Ovary (tissue), 9 donors: ENCODE measurements around the gene PGPEP1. TPM values are rescaled to one million over a fixed set of nuclear protein-coding genes. Genes with fewer than 3 reads are reported as not detected.

ENCODE experiments used
- DNase-seq, 5 donors: peaks; one replicate each; pipeline ENCODE4 v3.0.0-alpha.2; 2019 to 2020
- H3K27ac ChIP-seq, 2 donors: fragments of 200-600 bp; one replicate each; pipeline versions ENCODE4 v1.5.1 to v1.8.0; 2019 to 2022
- H3K27me3 ChIP-seq: fragments of 200-600 bp; one replicate; pipeline ENCODE4 v1.8.0; 2022
- H3K36me3 ChIP-seq: fragments of 200-600 bp; sonication (generic); one replicate; pipeline ENCODE4 v1.5.1; 2019
- H3K4me1 ChIP-seq: one replicate; pipeline ENCODE4 v1.8.1; 2013; ENCODE audit warnings: mild to moderate bottlenecking, moderate library complexity; ENCODE audit not compliant: insufficient read depth
- H3K4me3 ChIP-seq: fragments of 200-600 bp; sonication (generic); one replicate; pipeline ENCODE4 v1.5.1; 2017
- H3K9me3 ChIP-seq, 2 donors: fragments of 200-600 bp in 1 of 2; sonication (generic) in 1 of 2; one replicate each; pipeline versions ENCODE4 v1.5.1 to v1.8.1; 2013 to 2019; ENCODE audit warnings: mild to moderate bottlenecking in 1 of 2, moderate library complexity in 1 of 2
- EP300 ChIP-seq: sonication (generic); formaldehyde crosslinking; IDR thresholded peaks from one replicate; pipeline ENCODE4 v1.6.1; 2017; ENCODE audit warnings: antibody characterized with exemption
- POLR2A ChIP-seq: fragments of 450-650 bp; IDR thresholded peaks from one replicate; pipeline ENCODE4 v1.6.1; 2017; ENCODE audit warnings: antibody characterized with exemption, mild to moderate bottlenecking, moderate library complexity
- WGBS, 3 donors: extraction: QIAGEN DNeasy Blood & Tissue Kit in 1 of 3; methylation state at CpG; one replicate each; pipeline versions ENCODE4 v1.1.5 to v1.1.7; 2013 to 2017; 5-methylcytosine and 5-hydroxymethylcytosine counted together
- intact Hi-C, 4 donors: fragments of 100-400 bp; cut with DNase I; formaldehyde crosslinking; loops; one replicate each; pipeline versions ENCODE4 v1.11.0 to v1.15.1; 2022 to 2023
- polyA plus RNA-seq, 2 donors: library from polyadenylated mRNA; stranded (reverse); fragments of 200-250 nt in 1 of 2; fragments of 350-450 nt in 1 of 2; fragmentation: Illumina TruSeq in 1 of 2; extraction: RNeasy Lipid Tissue Mini Kit (QIAGEN cat#74804) in 1 of 2; gene quantifications; one replicate each; pipeline ENCODE4 v1.2.3, GENCODE V29; 2013 to 2014
- total RNA-seq, 7 donors: library from RNA; depleted of rRNA in 2 of 7; stranded (reverse); fragments of >200 nt in 2 of 7; fragmentation: NEBNext Ultra II Directional in 3 of 7; extraction: Animal tissue kit (Norgen Biotek cat#: 25700) in 3 of 7; gene quantifications; one replicate each; pipeline versions ENCODE4 v1.1.0 to v1.2.4, GENCODE V29; 2016 to 2023
- TF ChIP-seq, protein P1 (sequence below), 3 donors: fragments of 450-650 bp in 2 of 3; fragments of 200-600 bp in 1 of 3; IDR thresholded peaks; one replicate each; pipeline versions ENCODE4 v1.5.1 to v1.8.0; 2016 to 2022; ENCODE audit warnings: antibody characterized with exemption in 3 of 3, mild to moderate bottlenecking in 1 of 3
- donor health status: DM: no; HTN: no; CAD: no; lungs with moderate emphysema.
- donor health status: DM: no; HTN: no; CAD: no.
- donor health status: Bipolar disorder and iron deficiency.
- donor health status: DM: yes; HTN: yes; CAD: no.
- donor health status: DM: no; HTN: no; CAD: no.
- donor health status: DM: yes; HTN: yes; CAD: no.

Gene PGPEP1
- total and polyA plus RNA-seq, 9 donors: 9.3 to 64.5 (median 40.3) TPM

GRCh38 chr19:18388960-18389725, 48.7 kb downstream of the PGPEP1 start:
- Histone ChIP-seq H3K27me3 (no peaks in the 10 kb centered on the region), H3K9me3 (no peaks in the 10 kb centered on the region), H3K27ac (no peak overlapping the region), H3K36me3 (no peaks in the 10 kb centered on the region), H3K4me3 (no peak overlapping the region), H3K4me1 (peaks cover 7% of the 10 kb centered on the region)
- TF ChIP-seq EP300 (no peak), POLR2A (no peak)
- TF ChIP-seq, protein P1, sequence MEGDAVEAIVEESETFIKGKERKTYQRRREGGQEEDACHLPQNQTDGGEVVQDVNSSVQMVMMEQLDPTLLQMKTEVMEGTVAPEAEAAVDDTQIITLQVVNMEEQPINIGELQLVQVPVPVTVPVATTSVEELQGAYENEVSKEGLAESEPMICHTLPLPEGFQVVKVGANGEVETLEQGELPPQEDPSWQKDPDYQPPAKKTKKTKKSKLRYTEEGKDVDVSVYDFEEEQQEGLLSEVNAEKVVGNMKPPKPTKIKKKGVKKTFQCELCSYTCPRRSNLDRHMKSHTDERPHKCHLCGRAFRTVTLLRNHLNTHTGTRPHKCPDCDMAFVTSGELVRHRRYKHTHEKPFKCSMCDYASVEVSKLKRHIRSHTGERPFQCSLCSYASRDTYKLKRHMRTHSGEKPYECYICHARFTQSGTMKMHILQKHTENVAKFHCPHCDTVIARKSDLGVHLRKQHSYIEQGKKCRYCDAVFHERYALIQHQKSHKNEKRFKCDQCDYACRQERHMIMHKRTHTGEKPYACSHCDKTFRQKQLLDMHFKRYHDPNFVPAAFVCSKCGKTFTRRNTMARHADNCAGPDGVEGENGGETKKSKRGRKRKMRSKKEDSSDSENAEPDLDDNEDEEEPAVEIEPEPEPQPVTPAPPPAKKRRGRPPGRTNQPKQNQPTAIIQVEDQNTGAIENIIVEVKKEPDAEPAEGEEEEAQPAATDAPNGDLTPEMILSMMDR (IDR thresholded peaks at IDR 0.05): no peak
- no peak for DNase-seq
- intact Hi-C loops: loop anchor here in 1 of 4 donors (5.0 kb wide), 1 partner anchor 37 kb away; no protein-coding TSS in a partner anchor
- 69 to 73% (median 70%) methylated on average over 13 of the region's 13 CpGs for WGBS, 3 donors

DNA sequence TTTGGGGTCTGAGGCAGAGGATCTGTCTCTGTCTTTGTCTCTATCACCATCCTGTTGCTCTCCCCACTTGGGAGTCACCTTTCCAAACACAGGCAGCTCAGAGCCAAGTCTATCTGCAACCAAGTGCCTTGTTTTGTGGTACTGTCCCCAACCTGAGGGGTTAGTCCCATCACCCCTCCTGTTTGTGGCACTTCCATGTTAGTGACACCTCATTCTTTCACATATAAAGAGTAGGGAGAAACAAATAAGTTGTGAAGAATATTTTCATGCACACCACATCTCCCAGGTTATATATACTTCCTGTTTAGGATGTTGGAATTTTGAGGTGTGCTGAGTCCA, 49.3 kb downstream of the PGPEP1 start:
- intact Hi-C loops: loop anchor here in 2 of 4 donors (5.0 kb wide), 2 partner anchors 37 to 42 kb away; no protein-coding TSS in a partner anchor

GRCh38 chr19:18390065-18390907, 49.9 kb downstream of the PGPEP1 start:
- Histone ChIP-seq H3K4me3 (no peak overlapping the region), H3K27me3 (no peaks in the 10 kb centered on the region), H3K4me1 (peaks cover 7% of the 10 kb centered on the region), H3K9me3 (no peaks in the 10 kb centered on the region), H3K27ac (no peak overlapping the region), H3K36me3 (no peaks in the 10 kb centered on the region)
- 79 to 90% (median 82%) methylated on average over 6 of the region's 6 CpGs for WGBS, 3 donors
- no peak for DNase-seq
- intact Hi-C loops: loop anchor here in 1 of 4 donors (5.0 kb wide), 1 partner anchor 43 kb away; no protein-coding TSS in a partner anchor
- TF ChIP-seq, protein P1 (IDR thresholded peaks at IDR 0.05): no peak
- TF ChIP-seq POLR2A (no peak), EP300 (no peak)

More for the DNA sequence above, 49.3 kb downstream of the PGPEP1 start:
- TF ChIP-seq EP300 (no peak), POLR2A (no peak)
- TF ChIP-seq, protein P1 (IDR thresholded peaks at IDR 0.05): no peak
- Histone ChIP-seq H3K4me1 (peaks cover 7% of the 10 kb centered on the region), H3K4me3 (no peak overlapping the region), H3K9me3 (no peaks in the 10 kb centered on the region), H3K36me3 (no peaks in the 10 kb centered on the region), H3K27ac (no peak overlapping the region), H3K27me3 (no peaks in the 10 kb centered on the region)
- DNase-seq: no peak

DNA sequence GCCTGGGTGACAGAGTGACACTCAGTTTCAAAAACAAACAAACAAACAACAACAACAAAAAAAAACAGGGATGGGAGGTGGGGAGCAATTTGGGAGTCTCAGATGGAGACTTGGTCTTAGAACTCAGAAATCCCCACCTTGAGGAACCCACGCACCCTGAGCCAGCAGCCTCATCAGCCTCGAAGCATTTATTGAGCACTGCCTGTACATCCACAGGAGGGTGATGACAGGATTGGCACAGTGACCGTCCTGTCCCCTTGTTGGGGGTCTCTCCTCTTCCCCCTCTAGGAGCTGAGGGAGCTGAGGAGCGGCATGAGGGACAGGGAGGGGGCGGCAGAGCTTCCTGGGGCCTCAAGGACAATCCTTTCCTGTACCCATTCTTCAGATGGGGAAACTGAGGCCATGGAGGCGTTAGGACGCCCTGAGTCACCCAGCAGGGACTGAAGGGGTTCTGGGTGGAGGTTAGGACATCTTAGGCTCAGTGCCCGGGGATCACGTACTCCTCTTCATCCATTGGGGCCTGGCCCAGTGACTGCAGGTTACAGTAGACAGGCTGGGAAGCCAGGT, 51.2 kb downstream of the PGPEP1 start:
- TF ChIP-seq EP300 (no peak), POLR2A (no peak)
- TF ChIP-seq, protein P1 (IDR thresholded peaks at IDR 0.05): no peak
- intact Hi-C loops: loop anchor here in 1 of 4 donors (5.0 kb wide), 1 partner anchor 44 kb away; no protein-coding TSS in a partner anchor
- WGBS, 3 donors: 63 to 83% (median 82%) methylated on average over 9 of the region's 9 CpGs

More for the DNA sequence above, 51.2 kb downstream of the PGPEP1 start:
- peaks cover 11% of the 10 kb centered on the region for H3K4me1 ChIP-seq
- DNase-seq: no peak
- no peaks in the 10 kb centered on the region for H3K9me3 ChIP-seq
- no peak overlapping the region for H3K4me3 ChIP-seq
- H3K27me3 ChIP-seq: no peaks in the 10 kb centered on the region
- no peak overlapping the region for H3K27ac ChIP-seq
- H3K36me3 ChIP-seq: no peaks in the 10 kb centered on the region
